ENCODE results near the gene ZNF318.
"Not testable (repeated sequence)": the region's sequence is repeated elsewhere in the genome, so short reads cannot be mapped to it uniquely, and the experiment has no call there.

Gene ZNF318

DNA sequence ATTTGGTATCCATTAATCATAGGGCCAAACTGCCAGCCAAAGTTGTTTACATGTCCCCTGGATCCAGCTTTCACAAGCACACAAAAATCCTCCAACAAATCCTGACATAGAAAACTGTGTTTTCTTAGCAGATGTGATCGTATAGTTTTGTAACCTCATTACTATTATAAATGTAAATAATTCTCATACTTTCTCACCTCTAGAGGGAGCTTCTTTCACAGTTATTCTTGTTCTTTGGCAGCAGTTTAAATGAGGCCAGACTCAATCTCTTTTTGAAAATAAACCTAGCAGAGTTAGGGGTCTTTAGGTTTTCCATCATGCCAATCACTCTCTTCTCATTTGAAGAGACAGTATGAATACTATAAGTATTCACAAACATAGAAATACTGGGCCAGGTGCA lies 17.0 kb upstream of the ZNF318 start:
- DNase-seq: peak in 2 of 3 experiments; percentile 4 to 52

DNA sequence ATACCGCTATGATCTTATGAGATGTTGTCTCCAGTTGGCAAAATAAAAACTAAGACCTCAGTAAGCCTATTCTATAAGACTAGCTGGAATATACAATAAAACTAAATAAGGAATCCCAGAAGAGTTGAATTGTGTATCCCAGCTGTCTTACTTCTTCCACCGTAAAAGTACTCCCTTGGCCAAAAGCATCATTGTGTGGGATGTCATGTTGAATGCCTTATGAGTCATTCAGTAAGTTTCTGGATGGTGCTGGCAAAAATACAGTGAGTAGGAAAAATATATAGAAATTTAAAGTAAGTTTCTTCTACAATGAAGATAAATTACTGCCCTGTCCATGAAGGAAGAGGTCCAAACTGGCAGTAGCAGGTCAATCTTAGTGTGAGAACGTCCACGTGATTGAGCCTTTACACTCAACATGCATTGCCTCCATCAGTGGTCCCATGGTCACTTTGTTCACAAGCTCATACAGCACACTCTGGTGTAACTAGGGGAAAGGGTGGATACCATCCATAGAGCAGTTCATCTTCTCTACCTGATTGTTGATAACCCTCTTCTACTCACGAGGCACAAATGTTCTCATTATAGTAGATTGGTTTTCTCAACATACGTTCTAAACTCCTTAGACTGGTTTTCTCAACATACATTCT lies 13.7 kb upstream of the ZNF318 start:
- DNase-seq: no peak

DNA sequence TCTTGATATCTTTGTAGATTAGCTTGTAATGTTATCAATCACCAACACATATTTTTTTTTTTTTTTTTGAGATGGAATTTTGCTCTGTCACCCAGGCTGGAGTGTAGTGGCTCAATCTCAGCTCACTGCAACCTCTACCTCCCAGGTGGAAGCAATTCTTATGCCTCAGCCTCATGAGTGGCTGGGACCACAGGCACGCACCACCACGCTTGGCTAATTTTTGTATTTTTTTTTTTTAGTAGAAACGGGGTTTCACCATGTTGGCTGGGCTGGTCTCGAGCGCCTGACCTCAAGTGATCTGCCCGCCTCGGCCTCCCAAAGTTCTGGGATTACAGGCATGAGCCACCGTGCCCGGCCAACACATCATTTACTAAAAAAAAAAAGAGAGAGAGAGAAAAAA lies 11.4 kb upstream of the ZNF318 start:
- not testable (repeated sequence) for DNase-seq

DNA sequence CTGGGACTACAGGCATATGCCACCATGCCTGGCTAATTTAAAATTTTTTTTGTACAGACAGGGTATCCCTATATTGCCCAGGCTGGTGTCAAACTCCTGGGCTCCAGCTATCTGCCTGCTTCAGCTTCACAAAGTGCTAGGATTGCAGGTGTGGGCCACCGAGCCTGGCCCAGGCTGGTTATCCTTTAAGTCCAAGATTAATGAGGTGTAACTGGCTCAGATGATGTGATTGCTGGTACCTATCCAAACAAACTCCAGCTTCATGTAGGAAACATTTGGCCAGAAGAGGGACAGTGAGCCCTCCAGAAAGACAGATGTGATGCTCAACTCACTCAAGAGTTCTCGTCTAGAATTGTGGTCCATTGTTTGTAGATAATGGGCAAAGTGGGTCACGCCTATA lies 9.2 kb upstream of the ZNF318 start:
- DNase-seq: peak in 1 of 3 experiments; percentile 28

DNA sequence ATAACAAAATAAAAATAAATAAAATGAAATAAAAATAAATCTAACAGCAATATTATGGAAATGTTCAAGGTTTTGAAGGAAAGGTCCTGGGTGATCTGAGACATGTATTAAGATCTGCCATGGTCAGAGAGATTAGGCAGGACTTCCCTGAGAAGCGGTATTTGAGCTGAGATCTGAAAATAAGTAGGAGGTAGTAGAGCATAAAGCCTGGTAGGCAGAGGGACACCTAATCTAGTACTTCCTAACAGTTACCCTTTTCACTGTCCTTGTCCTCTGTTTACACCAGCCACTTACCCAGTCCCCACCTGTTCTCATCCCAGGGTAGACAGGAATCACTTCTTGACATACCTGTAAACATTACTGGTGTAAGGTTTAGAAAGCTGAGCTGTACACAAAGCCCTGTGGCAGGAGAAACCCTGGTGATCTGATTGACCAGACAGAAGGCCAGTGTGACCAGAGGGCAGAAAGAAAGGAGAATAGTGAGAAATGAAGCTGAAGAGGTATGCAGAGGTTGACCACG lies 8.3 kb upstream of the ZNF318 start:
- no peak for DNase-seq

DNA sequence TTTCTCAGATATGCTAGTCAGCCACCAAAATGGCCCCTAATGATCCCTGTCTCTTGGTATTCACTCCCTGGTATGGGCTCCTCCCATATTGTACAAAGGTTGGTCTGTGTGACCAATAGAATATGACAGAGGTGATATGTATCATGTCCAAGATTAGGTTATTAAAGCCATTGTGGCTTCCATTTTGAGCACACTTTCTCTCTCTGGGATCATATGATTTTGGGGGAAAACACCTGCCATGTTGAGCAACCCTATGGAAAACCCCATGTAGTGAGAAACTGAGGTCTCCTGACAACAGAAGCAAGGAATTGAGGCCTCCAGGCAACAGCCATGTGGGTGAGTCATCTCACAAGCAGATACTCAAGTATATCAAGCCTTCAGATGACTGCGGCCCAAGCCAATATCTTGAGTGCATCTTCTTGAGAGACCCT lies 7.1 kb upstream of the ZNF318 start:
- no peak for DNase-seq

GRCh38 chr6:43375693-43376092 lies 6.2 kb upstream of the ZNF318 start:
- DNase-seq: no peak

DNA sequence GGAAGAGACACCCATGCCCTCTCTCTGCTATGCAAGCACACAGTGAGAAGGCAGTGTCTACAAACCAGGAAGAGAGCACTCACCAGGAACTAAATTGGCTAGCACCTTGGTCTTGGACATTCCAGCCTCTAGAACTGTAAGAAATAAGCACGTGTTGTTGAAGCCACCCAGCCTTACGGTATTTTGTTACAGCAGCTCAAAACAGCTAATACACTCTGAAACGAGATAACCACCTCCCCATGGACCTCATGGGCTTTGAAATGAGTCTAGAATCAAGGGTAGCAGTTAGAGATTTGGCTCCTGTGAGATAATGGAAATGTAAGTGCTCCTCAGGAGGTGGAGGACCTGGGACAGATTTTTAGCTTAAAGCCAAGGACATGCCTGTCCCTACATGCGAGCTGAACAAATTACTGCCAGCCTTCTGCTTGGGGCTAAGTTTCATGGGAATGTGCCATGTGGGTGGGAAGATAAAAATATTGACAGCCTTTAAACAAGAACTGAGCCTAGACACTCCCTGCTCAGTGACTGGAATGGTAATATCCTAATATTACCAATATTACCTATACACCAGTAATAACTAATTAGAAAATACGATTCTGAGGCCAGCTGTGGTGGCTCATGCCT lies 3.9 kb upstream of the ZNF318 start:
- no peak for DNase-seq

DNA sequence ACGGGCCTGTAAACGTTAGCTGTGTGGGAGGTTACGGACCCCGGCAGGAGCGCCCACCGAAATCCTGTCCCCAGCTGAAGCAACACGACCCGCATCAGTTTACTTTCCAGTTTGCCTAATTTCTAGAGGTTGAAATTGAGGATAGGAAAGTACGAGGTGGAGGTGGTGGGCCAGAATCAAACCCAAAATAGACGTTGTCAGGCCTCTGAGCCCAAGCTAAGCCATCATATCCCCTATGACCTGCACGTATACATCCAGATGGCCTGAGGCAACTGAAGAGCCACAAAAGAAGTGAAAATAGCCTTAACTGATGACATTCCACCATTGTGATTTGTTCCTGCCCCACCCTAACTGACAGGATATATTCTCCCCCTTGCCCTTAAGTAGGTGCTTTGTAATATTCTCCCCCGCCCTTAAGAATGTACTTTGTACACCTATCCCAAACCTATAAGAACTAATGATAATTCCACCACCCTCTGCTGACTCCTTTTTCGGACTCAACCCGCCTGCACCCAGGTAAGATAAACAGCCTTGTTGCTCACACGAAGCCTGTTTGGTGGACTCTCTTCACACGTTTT lies 645 bp upstream of the ZNF318 start:
- not testable (repeated sequence) for DNase-seq

- DNase-seq: peak; percentile 39 to 68 (median 65)
Observed at GRCh38 chr6:43368259-43369160, 937 bp downstream of the ZNF318 start.

- DNase-seq: no peak
Observed at GRCh38 chr6:43367245-43367984, 2.0 kb downstream of the ZNF318 start.

GRCh38 chr6:43361269-43361668 lies 8.2 kb downstream of the ZNF318 start:
- no peak for DNase-seq

DNA sequence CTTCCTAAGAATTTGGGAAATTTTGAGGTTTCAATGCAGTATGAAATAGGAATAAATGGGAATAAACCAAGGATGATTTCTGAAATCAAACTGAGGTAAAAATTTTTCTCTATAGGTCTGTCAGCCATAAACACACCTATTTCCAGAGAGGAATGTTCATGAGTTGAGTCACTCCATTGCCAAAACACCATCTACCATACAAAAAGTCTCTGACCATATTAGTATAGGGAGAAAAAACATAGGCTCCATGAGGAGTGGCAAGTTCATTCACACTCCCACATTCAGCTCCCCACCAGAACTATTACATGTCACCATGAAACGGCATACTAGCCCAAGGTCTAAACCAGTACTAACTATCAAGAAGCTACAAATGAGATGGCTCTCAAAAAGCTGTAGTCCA lies 9.6 kb downstream of the ZNF318 start:
- no peak for DNase-seq

DNA sequence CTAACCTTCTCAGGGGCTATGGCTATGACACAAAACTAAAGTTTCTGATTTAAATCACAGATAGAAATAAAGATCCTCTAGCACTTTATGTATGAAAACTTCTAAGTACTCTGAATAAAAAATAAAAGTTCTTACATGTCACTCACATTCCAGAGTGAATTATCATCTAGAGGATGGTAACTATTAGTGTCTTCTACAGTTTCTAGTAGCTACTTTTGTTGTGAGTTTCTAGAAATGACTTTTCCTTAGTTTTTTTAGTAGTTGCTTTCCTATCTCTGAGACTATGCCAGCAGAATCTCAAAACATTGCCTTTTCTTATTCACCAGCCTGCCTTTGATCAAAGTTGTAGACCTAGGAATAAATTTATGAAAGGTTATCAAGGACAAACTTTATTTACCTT lies 10.1 kb downstream of the ZNF318 start:
- DNase-seq: no peak

GRCh38 chr6:43355862-43356590 lies 13.4 kb downstream of the ZNF318 start:
- peak in 1 of 3 experiments; percentile 12 for DNase-seq

- DNase-seq: not testable (repeated sequence)
Observed at GRCh38 chr6:43351951-43352350, 17.5 kb downstream of the ZNF318 start.

GRCh38 chr6:43347444-43347843 lies 22.0 kb downstream of the ZNF318 start:
- DNase-seq: no peak

DNA sequence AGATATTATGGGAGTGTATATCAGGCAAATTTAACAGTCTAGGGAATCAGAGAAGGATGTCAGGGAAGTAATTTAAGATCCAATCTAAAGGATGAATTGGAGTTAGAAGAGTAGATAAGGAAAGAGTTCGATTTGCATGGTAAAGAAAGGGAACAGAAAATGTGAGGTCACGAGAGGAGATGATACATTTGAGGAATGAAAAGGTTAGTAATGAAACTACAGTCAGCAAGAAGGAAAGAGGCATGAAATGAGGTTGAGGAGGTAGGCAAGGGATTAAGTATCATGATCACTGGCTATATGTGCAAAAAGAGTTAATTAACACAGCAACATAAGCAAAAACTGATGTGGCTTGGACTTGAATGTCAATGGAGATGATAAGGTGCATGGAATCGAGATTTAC lies 22.4 kb downstream of the ZNF318 start:
- DNase-seq: no peak

GRCh38 chr6:43346243-43346642 lies 23.2 kb downstream of the ZNF318 start:
- DNase-seq: not testable (repeated sequence)

- no peak for DNase-seq
Observed at GRCh38 chr6:43339168-43339567, 30.3 kb downstream of the ZNF318 start.

DNA sequence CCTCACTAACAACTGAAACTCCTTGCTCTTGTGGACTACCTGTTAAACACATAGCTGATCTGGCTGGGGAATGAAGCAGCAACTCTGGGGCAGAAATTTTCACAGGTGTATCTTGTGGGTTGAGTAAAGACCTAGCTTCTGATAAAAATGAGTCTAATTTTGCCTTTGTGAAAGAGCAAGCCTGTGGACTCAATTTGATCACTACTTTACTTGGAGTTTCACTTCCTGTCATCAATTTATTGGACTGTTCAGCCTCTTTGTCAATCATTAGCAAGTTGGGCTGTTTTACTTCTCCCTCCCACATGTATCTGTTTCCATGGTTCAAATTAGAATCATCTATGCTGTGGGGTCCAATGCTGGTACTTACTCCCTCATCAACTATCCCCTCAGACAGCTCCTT lies 31.2 kb downstream of the ZNF318 start:
- no peak for DNase-seq

- DNase-seq: no peak
Observed at GRCh38 chr6:43336382-43336781, 33.1 kb downstream of the ZNF318 start.

All from NCI-H1417 (cell line).